ENCODE measurements around the gene DENND2D. TPM values are rescaled to one million over a fixed set of nuclear protein-coding genes. Genes with fewer than 3 reads are reported as not detected.
A peak's percentile ranks its signal among the peaks of the same experiment; 100 is the strongest.

The DENND2D gene
- total and polyA plus RNA-seq, 9 of the 15 experiments (the other 6 are each of a cell fraction or from before 2014, with no cell fraction given), result 0.08 to 0.44 (median 0.13) TPM; not detected in 6

GRCh38 chr1:111161843-111162487 lies 38.5 kb downstream of the DENND2D start (continued):
- TF ChIP-seq, protein P1, sequence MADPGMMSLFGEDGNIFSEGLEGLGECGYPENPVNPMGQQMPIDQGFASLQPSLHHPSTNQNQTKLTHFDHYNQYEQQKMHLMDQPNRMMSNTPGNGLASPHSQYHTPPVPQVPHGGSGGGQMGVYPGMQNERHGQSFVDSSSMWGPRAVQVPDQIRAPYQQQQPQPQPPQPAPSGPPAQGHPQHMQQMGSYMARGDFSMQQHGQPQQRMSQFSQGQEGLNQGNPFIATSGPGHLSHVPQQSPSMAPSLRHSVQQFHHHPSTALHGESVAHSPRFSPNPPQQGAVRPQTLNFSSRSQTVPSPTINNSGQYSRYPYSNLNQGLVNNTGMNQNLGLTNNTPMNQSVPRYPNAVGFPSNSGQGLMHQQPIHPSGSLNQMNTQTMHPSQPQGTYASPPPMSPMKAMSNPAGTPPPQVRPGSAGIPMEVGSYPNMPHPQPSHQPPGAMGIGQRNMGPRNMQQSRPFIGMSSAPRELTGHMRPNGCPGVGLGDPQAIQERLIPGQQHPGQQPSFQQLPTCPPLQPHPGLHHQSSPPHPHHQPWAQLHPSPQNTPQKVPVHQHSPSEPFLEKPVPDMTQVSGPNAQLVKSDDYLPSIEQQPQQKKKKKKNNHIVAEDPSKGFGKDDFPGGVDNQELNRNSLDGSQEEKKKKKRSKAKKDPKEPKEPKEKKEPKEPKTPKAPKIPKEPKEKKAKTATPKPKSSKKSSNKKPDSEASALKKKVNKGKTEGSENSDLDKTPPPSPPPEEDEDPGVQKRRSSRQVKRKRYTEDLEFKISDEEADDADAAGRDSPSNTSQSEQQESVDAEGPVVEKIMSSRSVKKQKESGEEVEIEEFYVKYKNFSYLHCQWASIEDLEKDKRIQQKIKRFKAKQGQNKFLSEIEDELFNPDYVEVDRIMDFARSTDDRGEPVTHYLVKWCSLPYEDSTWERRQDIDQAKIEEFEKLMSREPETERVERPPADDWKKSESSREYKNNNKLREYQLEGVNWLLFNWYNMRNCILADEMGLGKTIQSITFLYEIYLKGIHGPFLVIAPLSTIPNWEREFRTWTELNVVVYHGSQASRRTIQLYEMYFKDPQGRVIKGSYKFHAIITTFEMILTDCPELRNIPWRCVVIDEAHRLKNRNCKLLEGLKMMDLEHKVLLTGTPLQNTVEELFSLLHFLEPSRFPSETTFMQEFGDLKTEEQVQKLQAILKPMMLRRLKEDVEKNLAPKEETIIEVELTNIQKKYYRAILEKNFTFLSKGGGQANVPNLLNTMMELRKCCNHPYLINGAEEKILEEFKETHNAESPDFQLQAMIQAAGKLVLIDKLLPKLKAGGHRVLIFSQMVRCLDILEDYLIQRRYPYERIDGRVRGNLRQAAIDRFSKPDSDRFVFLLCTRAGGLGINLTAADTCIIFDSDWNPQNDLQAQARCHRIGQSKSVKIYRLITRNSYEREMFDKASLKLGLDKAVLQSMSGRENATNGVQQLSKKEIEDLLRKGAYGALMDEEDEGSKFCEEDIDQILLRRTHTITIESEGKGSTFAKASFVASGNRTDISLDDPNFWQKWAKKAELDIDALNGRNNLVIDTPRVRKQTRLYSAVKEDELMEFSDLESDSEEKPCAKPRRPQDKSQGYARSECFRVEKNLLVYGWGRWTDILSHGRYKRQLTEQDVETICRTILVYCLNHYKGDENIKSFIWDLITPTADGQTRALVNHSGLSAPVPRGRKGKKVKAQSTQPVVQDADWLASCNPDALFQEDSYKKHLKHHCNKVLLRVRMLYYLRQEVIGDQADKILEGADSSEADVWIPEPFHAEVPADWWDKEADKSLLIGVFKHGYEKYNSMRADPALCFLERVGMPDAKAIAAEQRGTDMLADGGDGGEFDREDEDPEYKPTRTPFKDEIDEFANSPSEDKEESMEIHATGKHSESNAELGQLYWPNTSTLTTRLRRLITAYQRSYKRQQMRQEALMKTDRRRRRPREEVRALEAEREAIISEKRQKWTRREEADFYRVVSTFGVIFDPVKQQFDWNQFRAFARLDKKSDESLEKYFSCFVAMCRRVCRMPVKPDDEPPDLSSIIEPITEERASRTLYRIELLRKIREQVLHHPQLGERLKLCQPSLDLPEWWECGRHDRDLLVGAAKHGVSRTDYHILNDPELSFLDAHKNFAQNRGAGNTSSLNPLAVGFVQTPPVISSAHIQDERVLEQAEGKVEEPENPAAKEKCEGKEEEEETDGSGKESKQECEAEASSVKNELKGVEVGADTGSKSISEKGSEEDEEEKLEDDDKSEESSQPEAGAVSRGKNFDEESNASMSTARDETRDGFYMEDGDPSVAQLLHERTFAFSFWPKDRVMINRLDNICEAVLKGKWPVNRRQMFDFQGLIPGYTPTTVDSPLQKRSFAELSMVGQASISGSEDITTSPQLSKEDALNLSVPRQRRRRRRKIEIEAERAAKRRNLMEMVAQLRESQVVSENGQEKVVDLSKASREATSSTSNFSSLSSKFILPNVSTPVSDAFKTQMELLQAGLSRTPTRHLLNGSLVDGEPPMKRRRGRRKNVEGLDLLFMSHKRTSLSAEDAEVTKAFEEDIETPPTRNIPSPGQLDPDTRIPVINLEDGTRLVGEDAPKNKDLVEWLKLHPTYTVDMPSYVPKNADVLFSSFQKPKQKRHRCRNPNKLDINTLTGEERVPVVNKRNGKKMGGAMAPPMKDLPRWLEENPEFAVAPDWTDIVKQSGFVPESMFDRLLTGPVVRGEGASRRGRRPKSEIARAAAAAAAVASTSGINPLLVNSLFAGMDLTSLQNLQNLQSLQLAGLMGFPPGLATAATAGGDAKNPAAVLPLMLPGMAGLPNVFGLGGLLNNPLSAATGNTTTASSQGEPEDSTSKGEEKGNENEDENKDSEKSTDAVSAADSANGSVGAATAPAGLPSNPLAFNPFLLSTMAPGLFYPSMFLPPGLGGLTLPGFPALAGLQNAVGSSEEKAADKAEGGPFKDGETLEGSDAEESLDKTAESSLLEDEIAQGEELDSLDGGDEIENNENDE (IDR thresholded peaks at IDR 0.05; ENCODE audit: low read depth, low read length), result peak; percentile 19
- TF ChIP-seq HDAC6 (IDR thresholded peaks at IDR 0.05; ENCODE audit: low read depth, low read length) (no peak), ZEB2 (IDR thresholded peaks at IDR 0.05) (0 out of 2 replicates have a peak, but pooled peaks have one; percentile 41), SFPQ (IDR thresholded peaks at IDR 0.05; ENCODE audit: low read depth, low read length) (no peak), NFE2 (IDR thresholded peaks at IDR 0.05; ENCODE audit: low read depth) (peak; percentile 37; the same call in 1 of the 2 replicates), FOXK2 (conservative IDR thresholded peaks at IDR 0.05 in 1 of 2, IDR thresholded peaks at IDR 0.05 in 1 of 2; ENCODE audit: low read depth in 2 of 2) (peak; percentile 97 to 98), ZFPM2 (CRISPR knock-in tag; IDR thresholded peaks at IDR 0.05) (no peak), ELF4 (CRISPR knock-in tag; IDR thresholded peaks at IDR 0.05) (peak; percentile 98)
- TF ChIP-seq, protein P2, sequence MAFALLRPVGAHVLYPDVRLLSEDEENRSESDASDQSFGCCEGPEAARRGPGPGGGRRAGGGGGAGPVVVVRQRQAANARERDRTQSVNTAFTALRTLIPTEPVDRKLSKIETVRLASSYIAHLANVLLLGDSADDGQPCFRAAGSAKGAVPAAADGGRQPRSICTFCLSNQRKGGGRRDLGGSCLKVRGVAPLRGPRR (CRISPR knock-in tag; IDR thresholded peaks at IDR 0.05), result no peak; the same call in 1 of the 2 replicates

Data from K562 (cell line).